K562 (cell line): ENCODE data around the gene B4GALNT4. TPM values are rescaled to one million over a fixed set of nuclear protein-coding genes. Genes with fewer than 3 reads are reported as not detected.

ENCODE experiments used
- ELF2 ChIP-seq: fragments of 250-450 bp; sonication (Bioruptor Pico); IDR thresholded peaks from 2 replicates; pipeline ENCODE4 v1.5.0; 2021; ENCODE audit warnings: mild to moderate bottlenecking
- HMG20B ChIP-seq: fragments of 250-450 bp; sonication (Bioruptor Pico); IDR thresholded peaks from 2 replicates; pipeline ENCODE4 v1.5.0; 2021; ENCODE audit warnings: mild to moderate bottlenecking
- HMGN3 ChIP-seq: IDR thresholded peaks from 2 replicates; pipeline ENCODE4 v1.6.1; 2011; ENCODE audit warnings: borderline replicate concordance, low read depth, mild to moderate bottlenecking, mixed read lengths, low read length; ENCODE audit not compliant: insufficient read length; ENCODE audit errors: extremely low read depth
- L3MBTL2 ChIP-seq: fragments of 450-650 bp; IDR thresholded peaks from 2 replicates; pipeline ENCODE4 v1.6.1; 2016; ENCODE audit warnings: mild to moderate bottlenecking, moderate library complexity
- MECOM ChIP-seq: fragments of 250-450 bp; sonication (Bioruptor Pico); IDR thresholded peaks from 2 replicates; pipeline ENCODE4 v1.8.0; 2022; ENCODE audit warnings: inconsistent platforms
- NUFIP1 ChIP-seq: fragments of 450-650 bp; IDR thresholded peaks from 2 replicates; pipeline ENCODE4 v1.6.1; 2018; ENCODE audit not compliant: partially characterized antibody
- PHF21A ChIP-seq: fragments of 450-650 bp; IDR thresholded peaks from 2 replicates; pipeline ENCODE4 v1.6.1; 2017; ENCODE audit warnings: low read depth, borderline replicate concordance
- PHF8 ChIP-seq: fragments of 200-600 bp; sonication (generic); IDR thresholded peaks from 2 replicates; pipeline ENCODE4 v1.6.1; 2012; ENCODE audit warnings: mixed run types, mild to moderate bottlenecking, inconsistent platforms, low read length, moderate library complexity, borderline replicate concordance
- PPARD ChIP-seq: fragments of 250-450 bp; sonication (Bioruptor Pico); IDR thresholded peaks from 2 replicates; pipeline ENCODE4 v1.8.0; 2022; ENCODE audit warnings: inconsistent platforms, mild to moderate bottlenecking, moderate library complexity
- RBM25 ChIP-seq: fragments of 200-400 bp; formaldehyde crosslinking; IDR thresholded peaks from 2 replicates; pipeline ENCODE4 v1.6.1; 2018; ENCODE audit warnings: low read length, low read depth, moderate library complexity; ENCODE audit not compliant: severe bottlenecking
- SRSF7 ChIP-seq: fragments of 200-400 bp; formaldehyde crosslinking; optimal IDR thresholded peaks from 2 replicates; pipeline ENCODE3; 2017; ENCODE audit warnings: mild to moderate bottlenecking, low read depth, low read length
- ZNF561 ChIP-seq: fragments of 450-650 bp; formaldehyde crosslinking; conservative IDR thresholded peaks from 2 replicates; pipeline ENCODE4 v1.4.0; 2020; ENCODE audit warnings: mild to moderate bottlenecking, moderate library complexity
- polyA plus RNA-seq, 8 experiments: library from polyadenylated mRNA; depleted of rRNA in 4 of 8; stranded (reverse) in 5 of 8; unstranded in 3 of 8; fragments of >200 nt; fragmentation: Nextera tagmentation in 2 of 8; fragmentation: Illumina TruSeq in 1 of 8; extraction: Ambion mirVana in 2 of 8; extraction: Trizol in 1 of 8; gene quantifications; 2 replicates each; pipeline versions ENCODE4 v1.2.1 to v1.2.3, GENCODE V29; 2011 to 2014; ENCODE audit warnings: inconsistent platforms in 1 of 8, missing spikeins in 1 of 8
- total RNA-seq, 7 experiments: library from RNA; depleted of rRNA in 6 of 7; stranded (reverse); fragments of >200 nt in 6 of 7; fragmentation: Illumina TruSeq in 2 of 7; extraction: Trizol in 2 of 7; gene quantifications; 2 replicates each; pipeline versions ENCODE4 v1.2.1 to v1.2.3, GENCODE V29; 2011 to 2021; ENCODE audit warnings: low replicate concordance in 1 of 7
- TF ChIP-seq, protein P1 (sequence below): fragments of 450-650 bp; formaldehyde crosslinking; IDR thresholded peaks from 2 replicates; pipeline ENCODE4 v1.4.0; 2020; ENCODE audit warnings: mild to moderate bottlenecking, moderate library complexity
- TF ChIP-seq, protein P2 (sequence below): fragments of 200-800 bp; sonication (Bioruptor generic); IDR thresholded peaks from 2 replicates; pipeline ENCODE4 v1.6.1; 2017; ENCODE audit warnings: missing genetic modification characterization, missing compliant biosample characterization
- TF ChIP-seq, protein P3 (sequence below): fragments of 450-650 bp; formaldehyde crosslinking; IDR thresholded peaks from 2 replicates; pipeline ENCODE4 v1.4.0; 2020; ENCODE audit warnings: mild to moderate bottlenecking, moderate library complexity
- TF ChIP-seq, protein P4 (sequence below), 2 experiments: IDR thresholded peaks in 1 of 2; conservative IDR thresholded peaks in 1 of 2; 2 replicates each; pipeline ENCODE4 v1.6.1; 2016; ENCODE audit warnings: low read depth in 2 of 2, mild to moderate bottlenecking in 1 of 2, missing compliant biosample characterization in 1 of 2, missing genetic modification characterization in 1 of 2, moderate library complexity in 1 of 2
- TF ChIP-seq, protein P5 (sequence below), 2 experiments: fragments of 450-650 bp; IDR thresholded peaks; 2 replicates each; pipeline ENCODE4 v1.6.1; 2018; ENCODE audit warnings: mild to moderate bottlenecking in 2 of 2, low read depth in 1 of 2; ENCODE audit not compliant: partially characterized antibody in 2 of 2

The B4GALNT4 gene
- total and polyA plus RNA-seq, 9 of the 15 experiments (the other 6 are each of a cell fraction or from before 2014, with no cell fraction given) = 0.20 to 37.1 (median 10.8) TPM; not detected in 1

DNA sequence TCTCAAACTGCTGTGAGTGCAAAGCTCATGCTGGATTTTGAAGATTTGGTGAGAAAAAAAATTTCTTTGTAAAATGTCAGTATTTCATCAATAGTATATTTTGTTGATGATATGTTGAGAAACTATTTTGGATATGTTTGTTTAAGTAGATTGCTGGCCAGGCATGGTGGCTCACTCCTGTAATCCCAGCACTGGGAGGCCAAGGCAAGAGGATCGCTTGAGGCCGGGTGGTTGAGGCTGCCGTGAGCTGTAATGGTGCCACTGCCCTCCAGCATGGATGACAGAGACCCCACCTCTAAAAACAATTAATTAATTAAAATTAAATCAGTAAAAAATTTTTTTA, 41.7 kb upstream of the B4GALNT4 start (continued):
- TF ChIP-seq PHF8 (no peak), ZNF561 (CRISPR knock-in tag) (no peak), SRSF7 (no peak), L3MBTL2 (0 out of 2 replicates have a peak, but pooled peaks have one; percentile 54), PHF21A (no peak), NUFIP1 (no peak), HMGN3 (no peak), PPARD (CRISPR knock-in tag) (no peak), RBM25 (no peak), ELF2 (no peak), MECOM (CRISPR knock-in tag) (no peak), HMG20B (CRISPR knock-in tag) (no peak)
- TF ChIP-seq, protein P1, sequence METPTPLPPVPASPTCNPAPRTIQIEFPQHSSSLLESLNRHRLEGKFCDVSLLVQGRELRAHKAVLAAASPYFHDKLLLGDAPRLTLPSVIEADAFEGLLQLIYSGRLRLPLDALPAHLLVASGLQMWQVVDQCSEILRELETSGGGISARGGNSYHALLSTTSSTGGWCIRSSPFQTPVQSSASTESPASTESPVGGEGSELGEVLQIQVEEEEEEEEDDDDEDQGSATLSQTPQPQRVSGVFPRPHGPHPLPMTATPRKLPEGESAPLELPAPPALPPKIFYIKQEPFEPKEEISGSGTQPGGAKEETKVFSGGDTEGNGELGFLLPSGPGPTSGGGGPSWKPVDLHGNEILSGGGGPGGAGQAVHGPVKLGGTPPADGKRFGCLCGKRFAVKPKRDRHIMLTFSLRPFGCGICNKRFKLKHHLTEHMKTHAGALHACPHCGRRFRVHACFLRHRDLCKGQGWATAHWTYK (CRISPR knock-in tag) = no peak
- TF ChIP-seq, protein P2, sequence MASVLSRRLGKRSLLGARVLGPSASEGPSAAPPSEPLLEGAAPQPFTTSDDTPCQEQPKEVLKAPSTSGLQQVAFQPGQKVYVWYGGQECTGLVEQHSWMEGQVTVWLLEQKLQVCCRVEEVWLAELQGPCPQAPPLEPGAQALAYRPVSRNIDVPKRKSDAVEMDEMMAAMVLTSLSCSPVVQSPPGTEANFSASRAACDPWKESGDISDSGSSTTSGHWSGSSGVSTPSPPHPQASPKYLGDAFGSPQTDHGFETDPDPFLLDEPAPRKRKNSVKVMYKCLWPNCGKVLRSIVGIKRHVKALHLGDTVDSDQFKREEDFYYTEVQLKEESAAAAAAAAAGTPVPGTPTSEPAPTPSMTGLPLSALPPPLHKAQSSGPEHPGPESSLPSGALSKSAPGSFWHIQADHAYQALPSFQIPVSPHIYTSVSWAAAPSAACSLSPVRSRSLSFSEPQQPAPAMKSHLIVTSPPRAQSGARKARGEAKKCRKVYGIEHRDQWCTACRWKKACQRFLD (CRISPR knock-in tag) = no peak
- TF ChIP-seq, protein P3, sequence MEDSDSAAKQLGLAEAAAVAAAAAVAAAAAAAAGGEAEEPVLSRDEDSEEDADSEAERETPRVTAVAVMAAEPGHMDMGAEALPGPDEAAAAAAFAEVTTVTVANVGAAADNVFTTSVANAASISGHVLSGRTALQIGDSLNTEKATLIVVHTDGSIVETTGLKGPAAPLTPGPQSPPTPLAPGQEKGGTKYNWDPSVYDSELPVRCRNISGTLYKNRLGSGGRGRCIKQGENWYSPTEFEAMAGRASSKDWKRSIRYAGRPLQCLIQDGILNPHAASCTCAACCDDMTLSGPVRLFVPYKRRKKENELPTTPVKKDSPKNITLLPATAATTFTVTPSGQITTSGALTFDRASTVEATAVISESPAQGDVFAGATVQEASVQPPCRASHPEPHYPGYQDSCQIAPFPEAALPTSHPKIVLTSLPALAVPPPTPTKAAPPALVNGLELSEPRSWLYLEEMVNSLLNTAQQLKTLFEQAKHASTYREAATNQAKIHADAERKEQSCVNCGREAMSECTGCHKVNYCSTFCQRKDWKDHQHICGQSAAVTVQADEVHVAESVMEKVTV (CRISPR knock-in tag) = no peak
- TF ChIP-seq, protein P4, sequence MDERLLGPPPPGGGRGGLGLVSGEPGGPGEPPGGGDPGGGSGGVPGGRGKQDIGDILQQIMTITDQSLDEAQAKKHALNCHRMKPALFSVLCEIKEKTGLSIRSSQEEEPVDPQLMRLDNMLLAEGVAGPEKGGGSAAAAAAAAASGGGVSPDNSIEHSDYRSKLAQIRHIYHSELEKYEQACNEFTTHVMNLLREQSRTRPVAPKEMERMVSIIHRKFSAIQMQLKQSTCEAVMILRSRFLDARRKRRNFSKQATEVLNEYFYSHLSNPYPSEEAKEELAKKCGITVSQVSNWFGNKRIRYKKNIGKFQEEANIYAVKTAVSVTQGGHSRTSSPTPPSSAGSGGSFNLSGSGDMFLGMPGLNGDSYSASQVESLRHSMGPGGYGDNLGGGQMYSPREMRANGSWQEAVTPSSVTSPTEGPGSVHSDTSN (CRISPR knock-in tag; IDR thresholded peaks at IDR 0.05; ENCODE audit: low read depth) = no peak
- TF ChIP-seq, protein P4 (tag; conservative IDR thresholded peaks at IDR 0.05; ENCODE audit: low read depth) = no peak
- TF ChIP-seq, protein P5, sequence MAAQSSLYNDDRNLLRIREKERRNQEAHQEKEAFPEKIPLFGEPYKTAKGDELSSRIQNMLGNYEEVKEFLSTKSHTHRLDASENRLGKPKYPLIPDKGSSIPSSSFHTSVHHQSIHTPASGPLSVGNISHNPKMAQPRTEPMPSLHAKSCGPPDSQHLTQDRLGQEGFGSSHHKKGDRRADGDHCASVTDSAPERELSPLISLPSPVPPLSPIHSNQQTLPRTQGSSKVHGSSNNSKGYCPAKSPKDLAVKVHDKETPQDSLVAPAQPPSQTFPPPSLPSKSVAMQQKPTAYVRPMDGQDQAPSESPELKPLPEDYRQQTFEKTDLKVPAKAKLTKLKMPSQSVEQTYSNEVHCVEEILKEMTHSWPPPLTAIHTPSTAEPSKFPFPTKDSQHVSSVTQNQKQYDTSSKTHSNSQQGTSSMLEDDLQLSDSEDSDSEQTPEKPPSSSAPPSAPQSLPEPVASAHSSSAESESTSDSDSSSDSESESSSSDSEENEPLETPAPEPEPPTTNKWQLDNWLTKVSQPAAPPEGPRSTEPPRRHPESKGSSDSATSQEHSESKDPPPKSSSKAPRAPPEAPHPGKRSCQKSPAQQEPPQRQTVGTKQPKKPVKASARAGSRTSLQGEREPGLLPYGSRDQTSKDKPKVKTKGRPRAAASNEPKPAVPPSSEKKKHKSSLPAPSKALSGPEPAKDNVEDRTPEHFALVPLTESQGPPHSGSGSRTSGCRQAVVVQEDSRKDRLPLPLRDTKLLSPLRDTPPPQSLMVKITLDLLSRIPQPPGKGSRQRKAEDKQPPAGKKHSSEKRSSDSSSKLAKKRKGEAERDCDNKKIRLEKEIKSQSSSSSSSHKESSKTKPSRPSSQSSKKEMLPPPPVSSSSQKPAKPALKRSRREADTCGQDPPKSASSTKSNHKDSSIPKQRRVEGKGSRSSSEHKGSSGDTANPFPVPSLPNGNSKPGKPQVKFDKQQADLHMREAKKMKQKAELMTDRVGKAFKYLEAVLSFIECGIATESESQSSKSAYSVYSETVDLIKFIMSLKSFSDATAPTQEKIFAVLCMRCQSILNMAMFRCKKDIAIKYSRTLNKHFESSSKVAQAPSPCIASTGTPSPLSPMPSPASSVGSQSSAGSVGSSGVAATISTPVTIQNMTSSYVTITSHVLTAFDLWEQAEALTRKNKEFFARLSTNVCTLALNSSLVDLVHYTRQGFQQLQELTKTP (IDR thresholded peaks at IDR 0.05; ENCODE audit: low read depth in 1 of 2, partially characterized antibody in 2 of 2) = no peak
